ENCODE measurements around the gene SETD5. TPM values are rescaled to one million over a fixed set of nuclear protein-coding genes. Genes with fewer than 3 reads are reported as not detected.

SETD5 gene
- total and polyA plus RNA-seq, 11 donors, result 28.2 to 84.2 (median 47.6) TPM

DNA sequence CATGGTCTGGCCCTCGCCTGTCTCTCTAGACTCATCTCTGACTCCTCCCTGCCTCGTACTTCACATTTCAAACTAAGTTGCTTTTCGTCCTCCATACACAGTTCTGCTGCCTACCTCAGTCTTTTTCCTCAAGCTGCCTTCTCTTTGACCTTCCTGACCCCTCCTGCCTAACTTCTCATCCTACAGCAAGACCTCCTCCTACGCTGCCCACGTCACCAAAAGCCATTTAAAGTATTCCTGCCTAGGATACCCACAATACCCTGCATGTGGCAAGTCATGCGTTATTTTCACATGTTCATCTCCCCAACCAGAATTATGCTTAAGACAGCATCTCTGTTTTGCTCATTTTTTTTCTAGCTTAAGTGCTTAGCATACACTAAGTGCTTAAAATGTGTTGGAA lies 99.5 kb downstream of the SETD5 start:
- Histone ChIP-seq H3K9me3 (no peaks in the 10 kb centered on the region), H3K27ac (no peak overlapping the region), H3K4me1 (peaks cover 0 to 13% (median 7%) of the 10 kb centered on the region in 12 donors), H3K36me3 (no peaks in the 10 kb centered on the region), H3K4me3 (no peak overlapping the region), H3K27me3 (peaks cover 0 to 25% (median 13%) of the 10 kb centered on the region in 9 donors)
- intact Hi-C loops (cut with DNase I), result no loop called here
- TF ChIP-seq CTCF (IDR thresholded peaks at IDR 0.05) (no peak), POLR2A (IDR thresholded peaks at IDR 0.05) (no peak)
- WGBS, 4 donors, result 76 to 88% (median 83%) methylated on average over 6 of the region's 6 CpGs
- DNase-seq (no peak), ATAC-seq (no peak)

DNA sequence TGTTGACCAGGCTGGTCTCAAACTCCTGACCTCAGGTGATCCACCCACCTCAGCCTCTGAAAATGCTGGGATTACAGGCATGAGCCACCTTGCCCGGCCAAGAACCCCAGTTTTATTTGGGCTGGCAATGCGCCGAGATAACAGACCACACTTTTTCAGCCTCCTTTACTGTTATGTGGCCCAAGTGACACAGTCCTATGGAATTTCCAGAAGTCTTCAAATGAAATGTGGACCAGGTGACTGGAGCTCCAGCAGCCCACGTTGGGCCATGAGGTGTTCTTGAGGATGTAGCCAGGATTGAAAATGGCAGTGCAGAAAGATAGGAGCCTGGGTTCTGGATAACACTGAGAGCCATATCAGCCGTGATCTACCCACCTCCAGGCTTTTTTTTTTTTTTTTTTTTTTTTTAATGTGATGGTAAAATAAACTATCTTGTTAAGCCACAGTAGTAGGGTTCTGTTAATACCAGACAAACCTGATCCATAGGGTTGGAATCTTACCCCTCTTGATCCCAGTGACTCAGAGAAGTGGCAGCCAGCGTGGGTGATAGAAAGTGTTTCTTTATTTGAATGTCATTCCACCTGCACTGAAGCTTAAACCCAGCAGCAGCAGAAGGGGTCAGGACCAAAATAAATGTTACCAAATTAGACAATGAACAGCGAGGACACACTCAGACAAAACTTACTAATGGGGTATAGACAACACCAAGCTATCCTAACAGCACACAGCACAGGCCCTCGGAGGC lies 100.6 kb downstream of the SETD5 start:
- 87 to 90% (median 89%) methylated on average over 6 to 8 of the region's 8 CpGs for WGBS, 4 donors
- Histone ChIP-seq H3K4me3 (no peak overlapping the region), H3K36me3 (no peaks in the 10 kb centered on the region), H3K27me3 (peaks cover 0 to 29% (median 14%) of the 10 kb centered on the region in 9 donors), H3K9me3 (no peaks in the 10 kb centered on the region), H3K4me1 (peaks cover 0 to 13% (median 7%) of the 10 kb centered on the region in 12 donors), H3K27ac (no peak overlapping the region)
- intact Hi-C loops (cut with DNase I), result no loop called here
- no peak for DNase-seq
- no peak for TF ChIP-seq CTCF (IDR thresholded peaks at IDR 0.05)
- no peak for TF ChIP-seq POLR2A (IDR thresholded peaks at IDR 0.05)
- ATAC-seq, result no peak

- 84 to 91% (median 89%) methylated on average over 3 to 6 of the region's 6 CpGs for WGBS, 4 donors
- DNase-seq (no peak), ATAC-seq (no peak)
- Histone ChIP-seq H3K27me3 (peaks cover 0 to 29% (median 14%) of the 10 kb centered on the region in 9 donors), H3K4me1 (peaks cover 0 to 13% (median 7%) of the 10 kb centered on the region in 12 donors), H3K4me3 (no peak overlapping the region), H3K27ac (no peak overlapping the region), H3K36me3 (no peaks in the 10 kb centered on the region), H3K9me3 (no peaks in the 10 kb centered on the region)
- intact Hi-C loops (cut with DNase I), result no loop called here
- TF ChIP-seq POLR2A (IDR thresholded peaks at IDR 0.05), result no peak
- no peak for TF ChIP-seq CTCF (IDR thresholded peaks at IDR 0.05)
Observed at GRCh38 chr3:9498781-9499180, 101.4 kb downstream of the SETD5 start.

DNA sequence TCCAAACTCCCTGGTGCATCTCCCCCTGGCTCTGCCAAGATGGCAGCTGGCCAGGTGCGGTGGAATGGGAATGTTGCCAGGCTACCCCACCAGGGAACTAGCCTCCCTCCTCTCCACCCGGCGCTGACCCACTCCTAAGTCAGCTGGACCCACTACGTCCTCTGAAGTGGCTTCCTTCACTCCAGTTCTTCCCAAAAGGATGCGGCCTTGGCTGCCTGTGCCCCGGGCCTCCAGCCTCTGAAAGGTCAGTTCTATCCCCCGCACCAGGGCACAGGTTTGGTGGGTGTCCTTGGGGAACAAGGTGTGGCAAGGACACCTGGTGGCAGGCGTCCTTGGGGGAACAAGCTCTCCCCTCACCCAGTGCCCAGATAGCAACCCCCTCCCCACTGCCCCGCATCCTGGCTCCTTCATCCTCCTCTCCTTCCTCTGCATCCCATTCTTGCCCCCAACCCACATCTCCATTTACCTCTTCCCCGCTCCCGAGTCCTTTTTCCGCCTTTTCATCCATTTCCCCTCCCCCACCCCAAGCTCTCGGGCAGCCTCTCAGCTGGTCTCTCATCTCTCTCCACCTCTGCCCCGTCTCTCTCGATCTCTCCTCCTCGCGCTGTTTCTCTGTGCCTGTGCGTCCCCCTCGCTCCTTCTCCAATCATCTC lies 102.2 kb downstream of the SETD5 start:
- peak overlapping the region in 1 of 12 donors; percentile 9 for H3K4me3 ChIP-seq
- no peak for DNase-seq
- H3K27me3 ChIP-seq, result peaks cover 0 to 29% (median 14%) of the 10 kb centered on the region in 9 donors
- TF ChIP-seq CTCF (IDR thresholded peaks at IDR 0.05) (no peak), POLR2A (IDR thresholded peaks at IDR 0.05) (no peak)
- peaks cover 0 to 13% (median 7%) of the 10 kb centered on the region in 12 donors for H3K4me1 ChIP-seq
- WGBS, 4 donors, result 25 to 29% (median 27%) methylated on average over 19 of the region's 19 CpGs
- intact Hi-C loops (cut with DNase I), result loop anchor here in 6 of 10 donors (5.0 to 10.0 kb wide), 6 partner anchors 145 to 418 kb away; partner anchors contain the start of genes BRPF1 (in 4 of the 6), IL17RC (in 1 of the 6), MTMR14 (in 1 of the 6) and OGG1 (in 1 of the 6)
- H3K9me3 ChIP-seq, result no peaks in the 10 kb centered on the region
- H3K27ac ChIP-seq, result no peak overlapping the region
- ATAC-seq, result no peak
- H3K36me3 ChIP-seq, result no peaks in the 10 kb centered on the region
